HG02798 (cell line): ENCODE results near the gene FALEC.
"Not testable (repeated sequence)": the region's sequence is repeated elsewhere in the genome, so short reads cannot be mapped to it uniquely, and the experiment has no call there.

Experiments used
- ATAC-seq: cut with Tn5 transposase; IDR thresholded peaks from one replicate; pipeline ENCODE4 v1.9.1; 2021; ENCODE audit warnings: mild to moderate bottlenecking; ENCODE audit not compliant: unreplicated experiment, poor library complexity

FALEC gene

GRCh38 chr1:150557065-150557600, 41.6 kb downstream of the FALEC start:
- ATAC-seq, result no peak

DNA sequence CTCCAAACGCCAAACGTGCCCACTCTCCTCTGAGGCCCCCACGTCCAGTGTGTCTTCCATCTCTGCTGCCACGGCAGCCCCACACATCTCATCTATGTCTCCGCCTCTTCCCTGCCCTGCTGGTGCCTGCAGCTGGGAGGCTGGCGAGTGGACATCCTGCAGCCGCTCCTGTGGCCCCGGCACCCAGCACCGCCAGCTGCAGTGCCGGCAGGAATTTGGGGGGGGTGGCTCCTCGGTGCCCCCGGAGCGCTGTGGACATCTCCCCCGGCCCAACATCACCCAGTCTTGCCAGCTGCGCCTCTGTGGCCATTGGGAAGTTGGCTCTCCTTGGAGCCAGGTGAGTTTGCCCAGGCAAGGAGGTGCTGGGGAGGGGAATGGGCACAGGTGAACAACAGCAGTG, 42.3 kb downstream of the FALEC start:
- no peak for ATAC-seq

- no peak for ATAC-seq
Measured at GRCh38 chr1:150558303-150558704, 42.8 kb downstream of the FALEC start.

- ATAC-seq, result no peak
Measured at GRCh38 chr1:150558761-150559655, 43.5 kb downstream of the FALEC start.

DNA sequence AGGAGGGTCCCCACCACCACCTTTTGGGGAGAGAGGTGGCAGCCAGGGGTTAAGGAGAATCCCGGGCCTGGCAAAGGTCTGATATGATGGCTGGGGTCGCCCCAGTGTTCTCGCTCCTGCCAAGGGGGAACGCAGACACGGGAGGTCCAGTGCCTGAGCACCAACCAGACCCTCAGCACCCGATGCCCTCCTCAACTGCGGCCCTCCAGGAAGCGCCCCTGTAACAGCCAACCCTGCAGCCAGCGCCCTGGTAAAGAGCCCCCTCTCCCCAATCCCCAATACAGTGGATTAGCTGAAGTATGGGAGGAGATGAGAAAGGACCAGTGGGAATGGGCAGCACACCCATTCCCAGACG, 44.1 kb downstream of the FALEC start:
- no peak for ATAC-seq

DNA sequence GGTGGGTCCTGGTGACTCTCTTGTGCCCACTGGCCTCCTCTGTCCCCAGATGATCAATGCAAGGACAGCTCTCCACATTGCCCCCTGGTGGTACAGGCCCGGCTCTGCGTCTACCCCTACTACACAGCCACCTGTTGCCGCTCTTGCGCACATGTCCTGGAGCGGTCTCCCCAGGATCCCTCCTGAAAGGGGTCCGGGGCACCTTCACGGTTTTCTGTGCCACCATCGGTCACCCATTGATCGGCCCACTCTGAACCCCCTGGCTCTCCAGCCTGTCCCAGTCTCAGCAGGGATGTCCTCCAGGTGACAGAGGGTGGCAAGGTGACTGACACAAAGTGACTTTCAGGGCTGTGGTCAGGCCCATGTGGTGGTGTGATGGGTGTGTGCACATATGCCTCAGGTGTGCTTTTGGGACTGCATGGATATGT, 44.5 kb downstream of the FALEC start:
- no peak for ATAC-seq

DNA sequence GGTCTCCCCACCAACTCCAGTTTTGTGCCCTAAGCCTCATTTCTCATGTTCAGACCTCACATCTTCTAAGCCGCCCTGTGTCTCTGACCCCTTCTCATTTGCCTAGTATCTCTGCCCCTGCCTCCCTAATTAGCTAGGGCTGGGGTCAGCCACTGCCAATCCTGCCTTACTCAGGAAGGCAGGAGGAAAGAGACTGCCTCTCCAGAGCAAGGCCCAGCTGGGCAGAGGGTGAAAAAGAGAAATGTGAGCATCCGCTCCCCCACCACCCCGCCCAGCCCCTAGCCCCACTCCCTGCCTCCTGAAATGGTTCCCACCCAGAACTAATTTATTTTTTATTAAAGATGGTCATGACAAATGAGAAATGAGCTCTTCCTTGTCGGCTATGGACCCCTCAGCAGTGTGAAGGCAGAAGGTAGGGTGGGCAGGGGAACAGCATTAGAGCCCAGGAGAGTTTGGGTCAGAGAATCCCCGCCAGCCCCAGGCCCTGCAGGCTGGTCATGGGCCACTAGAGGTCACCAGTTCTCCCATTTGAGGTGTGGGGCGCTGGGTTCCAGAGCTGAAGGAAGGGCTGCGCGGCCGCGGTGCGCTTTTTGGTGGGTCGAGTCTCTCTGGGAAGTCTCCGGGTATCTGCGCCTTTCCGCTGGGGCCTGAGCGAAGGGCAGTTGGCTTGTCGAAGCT, 45.2 kb downstream of the FALEC start:
- ATAC-seq, result peak; percentile 33

- ATAC-seq, result peak; percentile 26
Measured at GRCh38 chr1:150561254-150561973, 45.9 kb downstream of the FALEC start.

- peak; percentile 46 for ATAC-seq
Measured at GRCh38 chr1:150561974-150562445, 46.5 kb downstream of the FALEC start.

DNA sequence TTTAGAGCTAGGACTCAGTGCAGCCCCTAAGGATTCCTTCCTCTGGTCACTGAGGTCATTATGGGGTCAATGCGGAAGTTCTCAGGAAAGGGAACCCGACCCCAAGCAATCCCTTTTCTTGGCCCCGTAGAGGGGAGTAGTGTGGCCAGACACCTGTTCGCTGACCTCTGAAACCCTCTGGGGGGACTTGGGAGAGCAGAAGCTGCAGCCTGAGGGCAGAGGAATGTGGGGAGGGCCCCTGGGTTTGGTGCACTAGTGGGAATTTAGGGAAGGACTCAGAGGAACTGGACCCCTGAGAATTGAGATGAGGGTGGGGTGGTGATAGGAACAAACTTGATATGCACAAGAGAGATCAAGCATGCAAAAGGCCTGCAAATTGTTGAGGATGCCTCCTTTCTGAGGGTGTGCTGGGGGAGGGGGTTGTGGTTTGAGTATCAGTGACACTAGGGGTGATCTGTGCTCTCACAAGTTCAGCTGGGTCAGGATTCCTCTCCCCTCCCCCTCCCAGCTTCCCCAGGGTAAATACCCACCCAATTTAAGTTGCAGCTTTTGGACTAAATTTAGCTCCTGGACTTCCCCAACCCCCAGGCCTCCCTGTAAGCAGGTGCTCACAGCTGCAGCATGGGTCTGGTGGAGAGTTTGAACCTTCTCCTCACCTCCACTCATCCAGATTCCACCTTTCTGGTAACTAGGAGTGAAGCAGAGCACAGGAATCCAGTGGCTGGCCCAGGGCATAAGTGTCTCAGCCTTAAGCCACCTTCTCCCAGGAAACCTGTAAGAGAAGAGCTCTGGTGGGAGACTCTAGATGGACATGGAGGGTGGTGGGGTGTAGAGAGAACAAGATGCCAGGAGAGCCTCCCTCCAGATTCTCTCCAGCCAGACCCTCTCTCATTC, 47.1 kb downstream of the FALEC start:
- ATAC-seq, result peak; percentile 47

DNA sequence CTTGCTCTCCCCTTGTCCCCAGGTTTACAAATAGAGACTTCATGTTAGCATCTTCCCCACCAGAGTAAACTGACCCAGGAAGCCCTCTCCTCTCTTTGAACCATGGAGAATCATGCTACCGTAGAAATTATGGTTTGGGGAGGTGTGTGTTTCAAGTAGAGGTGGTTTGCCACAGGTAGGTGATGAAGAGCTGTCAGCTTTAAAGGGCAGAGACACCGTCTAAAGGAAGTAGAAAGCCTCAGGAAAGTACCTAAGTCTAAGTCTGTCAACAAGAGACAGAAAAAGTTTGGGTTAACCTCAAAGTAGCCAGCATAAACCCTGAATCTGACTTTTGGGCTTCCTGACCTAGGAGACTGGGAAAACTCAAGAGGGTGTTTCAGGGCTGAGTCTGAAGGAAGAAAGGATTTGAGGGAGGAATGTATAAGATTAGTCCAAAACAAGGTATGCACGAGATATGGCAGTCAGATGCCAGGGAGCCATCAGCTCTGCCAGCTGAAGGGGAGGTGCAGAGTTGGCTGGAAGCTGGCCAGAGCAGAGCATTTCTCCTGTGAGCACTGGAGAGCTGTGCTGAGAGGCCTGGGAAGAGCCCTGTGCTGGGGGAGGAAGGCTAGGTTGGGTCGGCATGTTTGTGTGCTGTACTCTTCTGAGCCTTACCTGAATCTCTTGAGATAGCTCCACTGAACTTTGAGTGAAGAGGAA, 47.9 kb downstream of the FALEC start:
- ATAC-seq, result peak; percentile 18

DNA sequence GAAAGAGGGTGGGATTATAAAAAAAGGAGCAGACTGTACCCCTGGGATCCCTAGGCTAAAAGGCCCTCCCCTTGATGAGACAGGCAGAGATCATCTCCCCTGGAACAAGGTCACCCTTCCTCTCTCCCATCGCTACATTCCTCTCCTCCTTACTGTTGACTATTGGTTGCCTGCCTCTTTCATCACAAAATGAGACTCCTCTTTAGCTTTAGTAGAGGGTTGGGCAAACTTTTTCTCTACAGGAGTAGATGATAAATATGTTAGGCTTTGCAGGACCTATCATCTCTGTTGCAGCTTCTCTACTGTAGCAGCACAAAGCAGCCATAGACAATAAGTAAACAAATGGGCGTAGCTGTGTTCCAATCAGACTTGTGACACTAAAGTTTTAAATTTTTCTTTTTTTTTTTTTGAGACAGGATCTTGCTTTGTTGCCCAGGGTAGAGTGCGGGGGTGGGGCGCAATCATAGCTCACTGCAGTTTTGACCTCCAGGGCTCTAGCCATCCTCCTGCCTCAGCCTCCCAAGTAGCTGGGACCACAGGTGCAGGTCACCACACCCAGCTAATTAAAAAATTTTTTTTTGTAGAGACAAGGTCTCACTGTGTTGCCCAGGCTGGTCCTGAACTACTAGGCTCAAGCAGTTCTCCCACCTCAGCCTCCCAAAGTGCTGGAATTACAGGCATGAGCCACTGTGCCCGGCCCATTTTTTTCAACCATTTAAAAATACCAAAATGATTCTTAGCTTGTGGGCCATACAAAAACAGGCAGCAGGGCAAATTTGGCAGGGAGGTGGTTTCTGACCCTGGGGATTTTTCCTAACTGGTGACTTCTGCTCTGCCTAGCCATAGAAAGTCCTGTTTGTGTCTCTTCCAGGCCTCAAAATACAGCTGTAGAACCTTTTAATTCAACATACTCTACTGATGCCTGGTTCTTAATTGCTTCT, 48.8 kb downstream of the FALEC start:
- no peak for ATAC-seq

DNA sequence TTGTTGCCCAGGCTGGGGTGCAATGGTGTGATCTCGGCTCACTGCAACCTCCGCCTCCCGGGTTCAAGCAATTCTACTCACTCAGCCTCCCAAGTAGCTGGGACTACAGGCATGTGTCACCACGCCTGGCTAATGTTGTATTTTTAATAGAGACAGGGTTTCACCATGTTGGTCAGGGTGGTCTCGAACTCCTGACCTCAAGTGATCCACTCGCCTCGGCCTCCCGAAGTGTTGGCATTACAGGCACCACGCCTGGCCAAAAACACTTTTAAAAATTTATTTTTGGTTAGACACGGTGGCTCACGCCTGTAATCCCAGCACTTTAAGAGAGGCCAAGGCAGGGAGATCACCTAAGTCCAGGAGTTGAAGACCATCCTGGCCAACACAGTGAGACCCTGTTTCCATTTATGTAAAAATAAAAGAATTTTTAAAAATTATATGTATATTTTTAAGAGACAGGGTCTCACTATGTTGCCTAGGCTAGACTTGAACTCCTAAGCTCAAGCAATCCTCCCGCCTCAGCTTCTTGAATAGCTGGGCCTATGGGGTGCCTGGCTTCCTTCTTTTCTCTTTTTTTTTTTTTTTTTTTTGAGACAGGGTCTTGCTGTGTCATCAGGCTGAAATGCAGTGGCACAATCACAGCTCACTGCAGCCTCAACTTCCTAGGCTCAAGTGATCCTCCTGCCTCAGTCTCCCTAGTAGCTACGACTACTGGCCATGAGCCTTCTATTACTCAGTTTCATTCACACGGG, 49.9 kb downstream of the FALEC start:
- ATAC-seq, result not testable (repeated sequence)

- no peak for ATAC-seq
Measured at GRCh38 chr1:150566589-150567340, 51.2 kb downstream of the FALEC start.

DNA sequence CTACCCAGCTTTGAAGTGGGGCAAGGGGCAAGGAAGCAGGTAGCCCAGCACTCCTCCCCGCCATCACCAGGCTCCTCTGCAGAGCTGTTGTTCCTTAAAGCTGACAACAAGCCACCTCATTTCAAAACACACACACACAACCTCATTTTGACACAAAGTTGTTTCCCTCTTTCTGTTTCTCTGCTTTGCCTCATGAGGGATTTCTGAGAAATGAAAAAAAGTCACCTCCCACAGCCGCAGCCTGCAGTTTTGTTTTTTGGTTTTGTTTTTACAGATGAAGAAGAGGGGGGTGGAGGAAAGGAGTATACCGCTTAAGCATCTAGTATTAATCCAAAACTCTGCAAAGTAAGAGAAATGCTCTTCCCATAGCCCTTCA, 51.8 kb downstream of the FALEC start:
- peak; percentile 27 for ATAC-seq

GRCh38 chr1:150567717-150568593, 52.4 kb downstream of the FALEC start:
- peak; percentile 20 for ATAC-seq
